Measurements from ENCODE around the gene NUP93.

DNA sequence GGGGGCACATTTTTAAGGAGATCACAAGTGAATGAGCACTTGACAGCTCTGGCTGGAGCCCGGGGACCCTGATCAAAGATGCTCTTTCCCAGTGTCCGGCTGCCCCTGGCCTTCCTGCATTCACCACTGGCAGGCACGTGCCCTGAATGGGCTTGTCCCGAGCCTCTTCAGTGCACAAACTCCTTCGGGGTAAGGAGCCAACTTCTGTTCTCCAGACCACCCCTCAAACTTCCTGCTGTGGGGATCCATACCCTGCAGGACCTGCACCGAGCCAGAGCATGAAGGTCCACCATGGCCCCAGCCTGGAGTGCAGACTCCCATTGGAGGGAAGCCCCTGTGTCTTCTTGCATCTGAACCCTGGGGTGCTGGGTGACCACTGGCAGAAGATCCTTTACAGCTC is 125.3 kb downstream of the NUP93 start:
- TF ChIP-seq, protein P1, sequence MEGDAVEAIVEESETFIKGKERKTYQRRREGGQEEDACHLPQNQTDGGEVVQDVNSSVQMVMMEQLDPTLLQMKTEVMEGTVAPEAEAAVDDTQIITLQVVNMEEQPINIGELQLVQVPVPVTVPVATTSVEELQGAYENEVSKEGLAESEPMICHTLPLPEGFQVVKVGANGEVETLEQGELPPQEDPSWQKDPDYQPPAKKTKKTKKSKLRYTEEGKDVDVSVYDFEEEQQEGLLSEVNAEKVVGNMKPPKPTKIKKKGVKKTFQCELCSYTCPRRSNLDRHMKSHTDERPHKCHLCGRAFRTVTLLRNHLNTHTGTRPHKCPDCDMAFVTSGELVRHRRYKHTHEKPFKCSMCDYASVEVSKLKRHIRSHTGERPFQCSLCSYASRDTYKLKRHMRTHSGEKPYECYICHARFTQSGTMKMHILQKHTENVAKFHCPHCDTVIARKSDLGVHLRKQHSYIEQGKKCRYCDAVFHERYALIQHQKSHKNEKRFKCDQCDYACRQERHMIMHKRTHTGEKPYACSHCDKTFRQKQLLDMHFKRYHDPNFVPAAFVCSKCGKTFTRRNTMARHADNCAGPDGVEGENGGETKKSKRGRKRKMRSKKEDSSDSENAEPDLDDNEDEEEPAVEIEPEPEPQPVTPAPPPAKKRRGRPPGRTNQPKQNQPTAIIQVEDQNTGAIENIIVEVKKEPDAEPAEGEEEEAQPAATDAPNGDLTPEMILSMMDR (IDR thresholded peaks at IDR 0.05), result no peak
- TF ChIP-seq POLR2A (IDR thresholded peaks at IDR 0.05), result no peak
